HG03342 (cell line): ENCODE data around the gene MKNK1.
"Not testable (repeated sequence)": the region's sequence is repeated elsewhere in the genome, so short reads cannot be mapped to it uniquely, and the experiment has no call there.

Experiments used
- ATAC-seq: cut with Tn5 transposase; IDR thresholded peaks from one replicate; pipeline ENCODE4 v1.9.1; 2021; ENCODE audit warnings: mild to moderate bottlenecking, moderate library complexity; ENCODE audit not compliant: unreplicated experiment

MKNK1 gene

GRCh38 chr1:46603858-46604549 is at the start of gene MKNK1:
TSS of gene MKNK1 (minus strand) at chr1:46604268. CDS start at chr1:46583327, 20,941 bp downstream.
- peak; percentile 89 for ATAC-seq

- no peak for ATAC-seq
These were observed 49.4 kb upstream of the MKNK1 start for GRCh38 chr1:46653405-46653958.

- no peak for ATAC-seq
These were observed 48.4 kb upstream of the MKNK1 start for GRCh38 chr1:46652321-46653100.

- ATAC-seq, result not testable (repeated sequence)
These were observed 47.1 kb upstream of the MKNK1 start for GRCh38 chr1:46651152-46651551.

- ATAC-seq, result no peak
These were observed 46.4 kb upstream of the MKNK1 start for GRCh38 chr1:46650491-46650890.

- no peak for ATAC-seq
These were observed 45.7 kb upstream of the MKNK1 start for GRCh38 chr1:46649764-46650163.

- ATAC-seq, result no peak
These were observed 43.5 kb upstream of the MKNK1 start for GRCh38 chr1:46647611-46648010.

- ATAC-seq, result no peak
These were observed 42.8 kb upstream of the MKNK1 start for GRCh38 chr1:46646844-46647243.

- no peak for ATAC-seq
These were observed 42.3 kb upstream of the MKNK1 start for GRCh38 chr1:46646331-46646730.

- no peak for ATAC-seq
These were observed 41.7 kb upstream of the MKNK1 start for GRCh38 chr1:46645815-46646214.

GRCh38 chr1:46643368-46643775 is 39.3 kb upstream of the MKNK1 start:
- ATAC-seq, result no peak

GRCh38 chr1:46642115-46642680 is 38.1 kb upstream of the MKNK1 start:
- ATAC-seq, result no peak

- ATAC-seq, result no peak
These were observed 35.5 kb upstream of the MKNK1 start for GRCh38 chr1:46639547-46639946.

- ATAC-seq, result no peak
These were observed 34.9 kb upstream of the MKNK1 start for GRCh38 chr1:46638921-46639320.

- ATAC-seq, result no peak
These were observed 33.5 kb upstream of the MKNK1 start for GRCh38 chr1:46637444-46638083.

GRCh38 chr1:46635205-46635604 is 31.1 kb upstream of the MKNK1 start:
- ATAC-seq, result no peak

- ATAC-seq, result no peak
These were observed 26.7 kb upstream of the MKNK1 start for GRCh38 chr1:46630719-46631118.

GRCh38 chr1:46623743-46624644 is 19.9 kb upstream of the MKNK1 start:
- ATAC-seq, result no peak

GRCh38 chr1:46622344-46622743 is 18.3 kb upstream of the MKNK1 start:
- ATAC-seq, result no peak

GRCh38 chr1:46621930-46622329 is 17.9 kb upstream of the MKNK1 start:
- ATAC-seq, result no peak
